MCF 10A (cell line): ENCODE data around the gene NSG1. TPM values are rescaled to one million over a fixed set of nuclear protein-coding genes. Genes with fewer than 3 reads are reported as not detected.

ENCODE experiments used
- Bru-seq: library from RNA; stranded (reverse); fragments of 400-500 nt; gene quantifications from one replicate; lab custom pipeline; 2021; lab: Mats Ljungman, UMichigan
- BruChase-seq, 2 experiments: library from RNA; stranded (reverse); fragments of 400-500 nt; gene quantifications; one replicate each; lab custom pipeline; 2021; lab: Mats Ljungman, UMichigan
- BruUV-seq: library from RNA; stranded (reverse); fragments of 400-500 nt; replicated peaks from 2 replicates; lab custom pipeline; 2021; lab: Mats Ljungman, UMichigan
- CTCF ChIA-PET: fragments of 300-600 bp; sonication (Branson Sonifier 250); formaldehyde crosslinking; extraction: SDS; loops from one replicate; lab custom pipeline; 2021; ENCODE audit warnings: antibody characterized with exemption, inconsistent platforms; lab: Yijun Ruan, JAX
- POLR2A ChIA-PET: fragments of 300-600, 350-650 bp; sonication (Branson Sonifier 250); formaldehyde crosslinking; extraction: SDS; loops from one replicate; lab custom pipeline; 2020; ENCODE audit warnings: antibody characterized with exemption, inconsistent platforms; lab: Yijun Ruan, JAX
- DNase-seq: peaks from one replicate; pipeline ENCODE4 v3.0.0-alpha.2; 2018; ENCODE audit not compliant: unreplicated experiment
- H3K27ac Mint-ChIP-seq: one replicate; pipeline ENCODE4 v1.8.0; 2022; ENCODE audit warnings: mild to moderate bottlenecking, low read depth, mixed read lengths; ENCODE audit not compliant: unreplicated experiment
- H3K27me3 Mint-ChIP-seq: one replicate; pipeline ENCODE4 v1.8.0; 2022; ENCODE audit warnings: mixed read lengths; ENCODE audit not compliant: insufficient read depth, unreplicated experiment
- H3K36me3 Mint-ChIP-seq: one replicate; pipeline ENCODE4 v1.8.0; 2022; ENCODE audit warnings: mild to moderate bottlenecking, moderate library complexity, mixed read lengths; ENCODE audit not compliant: insufficient read depth, unreplicated experiment
- H3K4me1 Mint-ChIP-seq: one replicate; pipeline ENCODE4 v1.8.0; 2022; ENCODE audit warnings: mixed read lengths; ENCODE audit not compliant: insufficient read depth, unreplicated experiment
- H3K4me3 Mint-ChIP-seq: one replicate; pipeline ENCODE4 v1.8.0; 2022; ENCODE audit warnings: mild to moderate bottlenecking, moderate library complexity, mixed read lengths; ENCODE audit not compliant: unreplicated experiment
- H3K9me3 Mint-ChIP-seq: one replicate; pipeline ENCODE4 v1.8.0; 2022; ENCODE audit warnings: mixed read lengths; ENCODE audit not compliant: unreplicated experiment
- intact Hi-C: fragments of 100-400 bp; cut with micrococcal nuclease; formaldehyde crosslinking; loops from 2 replicates; pipeline ENCODE4 v1.14.1; 2022
- long read RNA-seq: library from polyadenylated mRNA; stranded (forward); transcript quantifications from one replicate; pipeline ENCODE4 v2.0.0, GENCODE V29; 2022
- total RNA-seq: library from RNA; stranded (reverse); gene quantifications from 2 replicates; pipeline ENCODE4 v1.2.3, GENCODE V29; 2022
- TF ChIP-seq, protein P1 (sequence below): fragments of 200-600 bp; IDR thresholded peaks from one replicate; pipeline ENCODE4 v1.8.0; 2022; ENCODE audit warnings: antibody characterized with exemption, mild to moderate bottlenecking; ENCODE audit not compliant: unreplicated experiment

NSG1 gene, protein sequence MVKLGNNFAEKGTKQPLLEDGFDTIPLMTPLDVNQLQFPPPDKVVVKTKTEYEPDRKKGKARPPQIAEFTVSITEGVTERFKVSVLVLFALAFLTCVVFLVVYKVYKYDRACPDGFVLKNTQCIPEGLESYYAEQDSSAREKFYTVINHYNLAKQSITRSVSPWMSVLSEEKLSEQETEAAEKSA
- total RNA-seq, result 6.7 and 8.6 TPM in 2 replicates
- percentile 19 among the genes with signal in this experiment for Bru-seq, nascent RNA
- percentile 24 among the genes with signal in this experiment for BruChase-seq, experiment 1, labeled RNA remaining after a 6-hour chase
- percentile 21 among the genes with signal in this experiment for BruChase-seq, experiment 2, labeled RNA remaining after a 2-hour chase
- long read RNA-seq, partial matches to known transcripts, result 7 of 9 reads
- long read RNA-seq, other reads (novel, unspliced or antisense), result 1 of 9 reads

DNA sequence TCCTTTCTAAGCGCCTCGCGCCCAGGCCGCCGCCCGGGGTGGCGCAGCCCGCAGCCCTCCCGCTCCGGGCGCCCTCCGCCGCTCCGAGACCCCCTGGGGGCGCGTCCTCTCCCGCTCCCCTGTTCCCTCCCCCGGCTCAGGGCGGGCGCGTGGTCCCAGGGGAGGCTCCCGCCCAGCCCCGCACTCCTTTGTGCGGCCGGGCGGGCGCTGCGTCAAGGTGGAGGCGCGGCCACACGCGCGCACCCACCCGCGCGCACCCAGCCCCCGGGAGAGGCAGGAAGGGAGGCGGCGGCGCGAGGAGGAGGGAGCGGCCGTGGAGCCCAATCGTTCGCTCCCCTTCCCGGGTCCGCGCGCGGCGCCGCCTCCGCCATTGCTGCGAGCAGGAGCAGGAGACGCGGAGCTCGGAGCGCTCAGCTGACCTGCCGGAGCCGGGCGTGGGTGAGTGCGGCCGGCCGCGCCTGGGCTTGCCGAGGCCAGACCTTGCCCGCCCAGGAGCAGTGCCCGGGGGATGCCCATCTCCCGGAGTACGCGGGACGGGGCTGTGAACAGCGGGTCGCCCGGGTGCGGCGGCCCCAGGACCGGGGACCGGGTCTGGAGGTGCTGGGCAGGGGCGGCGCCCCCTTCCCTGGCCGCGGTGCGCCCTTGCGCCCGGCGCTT is at the start of gene NSG1:
TSS of gene NSG1 (plus strand) at position 367 of the 657 bp plus-strand sequence. CDS start 528 bp downstream, outside the sequence.
- POLR2A ChIA-PET, result interaction anchor here (0.6 to 0.9 kb wide), 3 partner anchors 29 to 417 kb away, joined by 3 to 5 read pairs (median 3); no protein-coding TSS in a partner anchor
- peak within 1 kb of the TSS; percentile 74 for H3K27ac Mint-ChIP-seq
- H3K9me3 Mint-ChIP-seq, result no peaks in the 10 kb centered on the region

DNA sequence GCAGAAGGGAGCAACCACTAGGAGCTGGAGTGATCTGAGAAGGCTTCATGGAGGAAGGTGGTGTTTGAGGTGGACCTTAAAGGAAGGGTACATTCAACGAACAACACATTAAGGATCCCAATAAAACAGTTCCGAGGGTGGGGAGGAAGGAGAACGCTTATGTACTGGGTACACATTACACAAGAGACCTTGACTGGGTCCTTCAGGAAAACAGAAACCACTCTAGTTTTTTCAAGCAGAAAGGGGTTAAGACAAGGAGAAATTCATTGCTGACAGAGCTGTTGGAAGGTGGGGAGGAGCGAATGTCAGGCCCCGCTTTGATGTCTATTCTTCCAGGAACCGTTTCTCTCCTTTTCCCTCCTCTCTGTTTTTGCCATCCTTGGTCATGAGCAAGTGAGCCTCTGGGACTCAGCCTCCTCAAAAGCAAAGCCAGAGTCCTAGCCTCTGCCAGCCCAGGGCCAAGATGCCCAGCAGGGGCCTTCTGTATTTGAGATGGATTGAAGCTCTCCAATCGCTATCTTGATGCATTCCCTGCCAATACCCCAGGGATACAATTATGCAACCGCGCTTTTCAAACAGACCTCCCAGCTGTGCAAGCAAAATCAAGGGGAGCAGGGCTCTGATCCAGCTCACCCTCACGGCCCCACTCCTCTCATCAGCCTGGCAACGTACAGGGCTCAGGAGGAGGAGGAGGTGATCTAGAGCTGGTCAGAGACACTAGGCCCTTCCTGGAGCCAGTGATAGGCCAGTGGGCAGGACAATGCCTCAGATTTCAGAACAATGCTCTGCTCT is 48.5 kb upstream of the NSG1 start:
- no TSS peak for BruUV-seq
- Mint-ChIP-seq H3K9me3 (no peaks in the 10 kb centered on the region), H3K4me1 (no peaks in the 10 kb centered on the region), H3K27me3 (peaks cover 12% of the 10 kb centered on the region), H3K27ac (no peak overlapping the region), H3K4me3 (no peak overlapping the region), H3K36me3 (no peaks in the 10 kb centered on the region)
- TF ChIP-seq, protein P1, sequence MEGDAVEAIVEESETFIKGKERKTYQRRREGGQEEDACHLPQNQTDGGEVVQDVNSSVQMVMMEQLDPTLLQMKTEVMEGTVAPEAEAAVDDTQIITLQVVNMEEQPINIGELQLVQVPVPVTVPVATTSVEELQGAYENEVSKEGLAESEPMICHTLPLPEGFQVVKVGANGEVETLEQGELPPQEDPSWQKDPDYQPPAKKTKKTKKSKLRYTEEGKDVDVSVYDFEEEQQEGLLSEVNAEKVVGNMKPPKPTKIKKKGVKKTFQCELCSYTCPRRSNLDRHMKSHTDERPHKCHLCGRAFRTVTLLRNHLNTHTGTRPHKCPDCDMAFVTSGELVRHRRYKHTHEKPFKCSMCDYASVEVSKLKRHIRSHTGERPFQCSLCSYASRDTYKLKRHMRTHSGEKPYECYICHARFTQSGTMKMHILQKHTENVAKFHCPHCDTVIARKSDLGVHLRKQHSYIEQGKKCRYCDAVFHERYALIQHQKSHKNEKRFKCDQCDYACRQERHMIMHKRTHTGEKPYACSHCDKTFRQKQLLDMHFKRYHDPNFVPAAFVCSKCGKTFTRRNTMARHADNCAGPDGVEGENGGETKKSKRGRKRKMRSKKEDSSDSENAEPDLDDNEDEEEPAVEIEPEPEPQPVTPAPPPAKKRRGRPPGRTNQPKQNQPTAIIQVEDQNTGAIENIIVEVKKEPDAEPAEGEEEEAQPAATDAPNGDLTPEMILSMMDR, result no peak
- ChIA-PET CTCF (no interaction called here), POLR2A (interaction anchor here (0.7 to 1.0 kb wide), 2 partner anchors 72 to 91 kb away, joined by 4 read pairs; partner anchors contain the start of gene TMEM128)
- intact Hi-C loops, result loop anchor here (5.0 kb wide), 1 partner anchor 356 kb away; no protein-coding TSS in a partner anchor
- no peak for DNase-seq

More for the DNA sequence above, at the start of gene NSG1:
- Mint-ChIP-seq H3K27me3 (peaks cover 21% of the 10 kb centered on the region), H3K36me3 (no peaks in the 10 kb centered on the region), H3K4me3 (peak within 1 kb of the TSS; percentile 78), H3K4me1 (peaks cover 5% of the 10 kb centered on the region)
- CTCF ChIA-PET, result interaction anchor here (0.7 kb wide), 1 partner anchor 42 kb away, joined by 3 read pairs; no protein-coding TSS in a partner anchor
- intact Hi-C loops, result loop anchor here (1.0 kb wide), 1 partner anchor 43 kb away; no protein-coding TSS in a partner anchor
- BruUV-seq, result no TSS peak
- TF ChIP-seq, protein P1, result no peak
- DNase-seq, result peak; percentile 32

DNA sequence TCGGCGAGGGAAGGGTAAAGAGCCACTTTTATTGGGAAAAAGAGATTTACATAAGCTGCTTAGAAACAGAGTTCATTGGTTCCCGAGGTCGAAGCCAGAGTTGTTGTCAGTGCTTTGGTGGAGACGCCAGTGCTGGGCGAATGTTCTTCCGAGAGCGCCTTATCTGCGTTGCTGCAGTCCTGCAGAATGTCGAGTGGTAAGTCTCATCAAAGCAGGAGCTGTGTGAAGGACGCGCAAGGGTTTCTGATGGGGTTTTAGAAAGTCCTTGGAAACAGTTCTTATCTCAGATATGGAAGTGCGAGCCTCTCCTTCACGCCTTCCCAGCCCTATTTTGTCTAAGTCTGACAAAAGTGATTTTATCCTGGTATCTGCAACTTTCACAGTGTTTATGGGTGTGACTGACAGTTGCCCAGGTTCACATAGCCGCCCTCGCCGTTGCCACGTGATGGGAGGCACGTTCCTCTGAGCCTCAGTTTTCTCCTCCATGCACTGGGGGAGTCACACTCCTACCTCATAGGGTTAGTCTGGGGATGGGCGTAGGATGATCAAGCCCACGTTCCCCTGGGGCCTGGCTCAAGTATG is 47.3 kb upstream of the NSG1 start:
- no peak for DNase-seq
- no peak overlapping the region for H3K4me3 Mint-ChIP-seq

More for the DNA sequence above, 47.3 kb upstream of the NSG1 start:
- ChIA-PET POLR2A (no interaction called here), CTCF (no interaction called here)
- Mint-ChIP-seq H3K27ac (no peak overlapping the region), H3K27me3 (peaks cover 12% of the 10 kb centered on the region), H3K36me3 (no peaks in the 10 kb centered on the region), H3K9me3 (no peaks in the 10 kb centered on the region), H3K4me1 (no peaks in the 10 kb centered on the region)
- TF ChIP-seq, protein P1, result no peak
- BruUV-seq, result no TSS peak
- intact Hi-C loops, result loop anchor here (5.0 kb wide), 1 partner anchor 357 kb away; no protein-coding TSS in a partner anchor
